DMS79 (cell line): ENCODE results near the gene ETDC.

Experiments
- DNase-seq: peaks from one replicate; lab custom pipeline; 2025; lab: John Stamatoyannopoulos, UW

The ETDC gene

DNA sequence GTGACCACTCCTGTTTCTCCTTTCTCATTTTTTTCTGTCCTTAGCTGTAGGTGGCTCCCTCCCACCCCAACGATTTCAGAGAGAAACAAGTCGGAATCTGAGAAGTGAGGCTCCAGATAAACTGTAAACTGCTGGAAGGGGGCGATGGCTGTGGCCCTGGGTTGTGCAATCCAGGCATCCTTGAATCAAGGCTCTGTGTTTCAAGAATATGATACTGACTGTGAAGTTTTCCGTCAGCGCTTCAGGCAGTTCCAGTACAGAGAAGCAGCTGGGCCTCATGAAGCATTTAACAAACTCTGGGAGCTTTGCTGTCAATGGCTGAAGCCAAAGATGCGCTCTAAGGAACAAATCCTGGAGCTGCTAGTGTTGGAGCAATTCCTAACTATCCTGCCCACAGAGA, 37.7 kb downstream of the ETDC start:
- no peak for DNase-seq

DNA sequence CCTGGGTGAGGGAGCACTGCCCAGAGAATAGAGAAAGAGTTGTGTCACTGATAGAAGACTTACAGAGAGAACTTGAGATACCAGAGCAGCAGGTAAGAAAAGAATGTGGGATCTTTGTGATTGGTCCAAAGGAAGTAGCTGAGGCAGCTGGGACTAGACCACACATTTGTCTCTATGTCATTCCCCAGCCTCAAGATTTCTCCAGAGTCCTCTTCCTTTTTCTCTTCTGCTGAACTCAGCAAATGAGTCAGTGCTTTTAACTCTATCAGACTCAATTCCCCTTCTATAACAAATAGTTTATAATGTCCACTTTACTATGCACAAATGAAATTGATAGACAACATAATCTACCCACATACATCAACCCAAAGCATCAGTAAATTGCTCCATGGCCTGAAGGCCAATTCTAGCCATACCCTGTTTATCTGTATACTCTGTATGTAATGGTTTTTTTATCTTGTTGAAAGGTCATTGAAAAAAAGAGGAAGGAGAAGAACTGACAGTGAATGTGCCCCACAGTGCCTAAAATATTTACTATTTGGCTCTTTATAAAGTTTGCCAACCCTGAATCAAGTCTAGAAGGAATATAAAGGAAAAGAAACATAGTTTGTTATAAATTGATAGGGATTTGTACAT, 38.2 kb downstream of the ETDC start:
- no peak for DNase-seq

DNA sequence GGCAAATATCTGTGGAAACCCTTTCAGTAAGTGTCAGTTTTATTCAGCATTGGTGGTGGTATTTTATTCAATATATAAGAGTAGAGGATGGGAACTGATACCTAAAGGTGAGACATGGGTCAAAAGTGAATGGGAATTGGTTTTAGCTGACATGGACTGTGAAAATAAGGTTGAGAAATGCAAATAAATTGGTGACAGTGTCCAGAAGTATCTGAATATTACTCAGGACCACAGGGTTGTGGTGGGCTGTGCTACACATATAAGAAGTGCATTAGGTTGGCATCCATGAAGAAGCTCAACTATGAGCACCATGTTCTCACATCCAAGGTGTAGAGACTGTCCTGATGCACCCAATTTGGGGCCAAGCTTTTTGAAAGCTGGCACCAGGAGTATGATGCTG, 45.0 kb downstream of the ETDC start:
- no peak for DNase-seq
